Esophagus squamous epithelium (tissue), 5 donors: Measurements from ENCODE around the gene FBXW11. TPM values are rescaled to one million over a fixed set of nuclear protein-coding genes. Genes with fewer than 3 reads are reported as not detected.
"Not testable (repeated sequence)": the region's sequence is repeated elsewhere in the genome, so short reads cannot be mapped to it uniquely, and the experiment has no call there.

Experiments used
- DNase-seq: peaks from one replicate; lab custom pipeline; 2025; lab: John Stamatoyannopoulos, UW
- H3K27ac ChIP-seq, 4 donors: fragments of 200-600 bp; sonication (generic); one replicate each; pipeline ENCODE4 v1.5.1; 2016 to 2019; ENCODE audit warnings: mild to moderate bottlenecking in 1 of 4
- H3K27me3 ChIP-seq, 4 donors: fragments of 200-600 bp; sonication (generic); 1 replicate in 3 of 4; 2 replicates in 1 of 4; pipeline versions ENCODE4 v1.5.1 to v1.6.0; 2017 to 2021; ENCODE audit warnings: antibody characterized with exemption in 1 of 4
- H3K36me3 ChIP-seq, 3 donors: fragments of 200-600 bp; sonication (generic); one replicate each; pipeline ENCODE4 v1.5.1; 2016 to 2019
- H3K4me1 ChIP-seq, 3 donors: fragments of 200-600 bp; sonication (generic); one replicate each; pipeline ENCODE4 v1.5.1; 2017 to 2019
- H3K4me3 ChIP-seq, 4 donors: fragments of 200-600 bp; sonication (generic); 1 replicate in 3 of 4; 2 replicates in 1 of 4; pipeline ENCODE4 v1.5.1; 2016 to 2019; ENCODE audit warnings: mild to moderate bottlenecking in 2 of 4, moderate library complexity in 1 of 4
- H3K9me3 ChIP-seq, 3 donors: fragments of 200-600 bp; sonication (generic); one replicate each; pipeline ENCODE4 v1.5.1; 2016 to 2019
- POLR2A ChIP-seq, 4 donors: fragments of 450-650 bp; IDR thresholded peaks; one replicate each; pipeline ENCODE4 v1.6.1; 2017; ENCODE audit warnings: antibody characterized with exemption in 4 of 4, mild to moderate bottlenecking in 4 of 4, moderate library complexity in 3 of 4
- WGBS, 2 donors: methylation state at CpG; one replicate each; pipeline ENCODE4 v1.1.5; 2018; 5-methylcytosine and 5-hydroxymethylcytosine counted together
- intact Hi-C: fragments of 100-400 bp; cut with DNase I; formaldehyde crosslinking; loops from one replicate; pipeline ENCODE4 v1.15.0; 2022
- total RNA-seq, 4 donors: library from RNA; depleted of rRNA; stranded (reverse); fragments of >200 nt; gene quantifications; one replicate each; pipeline ENCODE4 v1.1.0, GENCODE V29; 2016
- TF ChIP-seq, protein P1 (sequence below), 6 experiments: fragments of 450-650 bp in 4 of 6; fragments of 200-600 bp in 2 of 6; sonication (generic) in 2 of 6; IDR thresholded peaks; one replicate each; pipeline ENCODE4 v1.5.1; 2016 to 2019; ENCODE audit warnings: antibody characterized with exemption in 6 of 6, mild to moderate bottlenecking in 4 of 6, moderate library complexity in 4 of 6
- donor health status: DM: yes; HTN: yes; CAD: no.

Gene FBXW11
- total RNA-seq, 4 donors from 2014 or later: 43.5 to 63.2 (median 49.0) TPM

DNA sequence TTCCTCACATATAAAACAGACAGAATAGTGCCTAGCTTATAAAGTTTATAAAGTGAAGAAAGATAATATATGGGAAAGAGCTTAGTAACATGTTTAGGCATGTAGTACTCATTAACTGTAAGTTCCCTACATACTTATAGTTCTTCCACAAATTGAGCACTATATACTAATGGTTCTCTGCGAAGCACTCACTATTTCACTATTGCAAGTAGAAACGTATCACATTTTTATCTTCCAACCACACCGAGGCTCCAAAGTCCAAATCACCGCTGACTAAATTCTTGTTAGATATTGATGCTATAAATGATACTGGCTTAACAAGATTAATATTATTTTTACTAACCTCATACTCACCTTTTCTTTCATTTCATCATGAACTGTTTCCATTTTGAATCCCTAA lies 61.0 kb downstream of the FBXW11 start:
- Histone ChIP-seq H3K4me1 (peaks cover 0 to 29% (median 17%) of the 10 kb centered on the region in 3 donors), H3K4me3 (no peak overlapping the region), H3K27ac (peak overlapping the region in 2 of 4 donors; percentile 21 to 33), H3K36me3 (no peaks in the 10 kb centered on the region), H3K27me3 (no peaks in the 10 kb centered on the region), H3K9me3 (no peaks in the 10 kb centered on the region)
- no peak for TF ChIP-seq POLR2A (IDR thresholded peaks at IDR 0.05)
- TF ChIP-seq, protein P1, sequence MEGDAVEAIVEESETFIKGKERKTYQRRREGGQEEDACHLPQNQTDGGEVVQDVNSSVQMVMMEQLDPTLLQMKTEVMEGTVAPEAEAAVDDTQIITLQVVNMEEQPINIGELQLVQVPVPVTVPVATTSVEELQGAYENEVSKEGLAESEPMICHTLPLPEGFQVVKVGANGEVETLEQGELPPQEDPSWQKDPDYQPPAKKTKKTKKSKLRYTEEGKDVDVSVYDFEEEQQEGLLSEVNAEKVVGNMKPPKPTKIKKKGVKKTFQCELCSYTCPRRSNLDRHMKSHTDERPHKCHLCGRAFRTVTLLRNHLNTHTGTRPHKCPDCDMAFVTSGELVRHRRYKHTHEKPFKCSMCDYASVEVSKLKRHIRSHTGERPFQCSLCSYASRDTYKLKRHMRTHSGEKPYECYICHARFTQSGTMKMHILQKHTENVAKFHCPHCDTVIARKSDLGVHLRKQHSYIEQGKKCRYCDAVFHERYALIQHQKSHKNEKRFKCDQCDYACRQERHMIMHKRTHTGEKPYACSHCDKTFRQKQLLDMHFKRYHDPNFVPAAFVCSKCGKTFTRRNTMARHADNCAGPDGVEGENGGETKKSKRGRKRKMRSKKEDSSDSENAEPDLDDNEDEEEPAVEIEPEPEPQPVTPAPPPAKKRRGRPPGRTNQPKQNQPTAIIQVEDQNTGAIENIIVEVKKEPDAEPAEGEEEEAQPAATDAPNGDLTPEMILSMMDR (IDR thresholded peaks at IDR 0.05): no peak
- intact Hi-C loops: no loop called here
- 40 to 61% methylated on average over 4 of the region's 4 CpGs for WGBS, 2 donors
- DNase-seq: no peak

DNA sequence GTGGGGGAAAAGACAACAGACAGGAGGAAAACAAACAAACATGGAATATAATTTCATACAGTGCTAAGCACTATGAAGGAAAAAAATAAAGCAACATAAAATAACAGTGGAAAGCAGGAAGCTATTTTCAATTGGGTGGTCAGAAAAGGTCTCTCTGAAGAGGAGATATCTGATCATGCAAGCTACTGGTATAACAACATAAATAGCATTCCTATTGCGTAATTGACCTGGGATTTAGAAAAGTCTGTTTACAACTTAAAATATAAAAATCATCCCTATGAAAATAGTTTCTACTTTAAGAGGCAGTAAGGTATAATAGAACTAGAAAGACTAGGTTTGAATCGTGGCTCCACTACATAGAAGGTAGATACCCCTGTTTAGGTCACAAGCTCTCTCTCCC lies 61.4 kb downstream of the FBXW11 start:
- H3K36me3 ChIP-seq: no peaks in the 10 kb centered on the region
- TF ChIP-seq, protein P1 (IDR thresholded peaks at IDR 0.05): no peak
- no peak for TF ChIP-seq POLR2A (IDR thresholded peaks at IDR 0.05)
- H3K9me3 ChIP-seq: no peaks in the 10 kb centered on the region
- 50 to 52% methylated on average over 2 of the region's 2 CpGs for WGBS, 2 donors
- H3K4me1 ChIP-seq: peaks cover 0 to 33% (median 18%) of the 10 kb centered on the region in 3 donors
- intact Hi-C loops: no loop called here
- no peak for DNase-seq
- peak overlapping the region in 2 of 4 donors; percentile 21 to 33 for H3K27ac ChIP-seq
- no peak overlapping the region for H3K4me3 ChIP-seq
- H3K27me3 ChIP-seq: no peaks in the 10 kb centered on the region

DNA sequence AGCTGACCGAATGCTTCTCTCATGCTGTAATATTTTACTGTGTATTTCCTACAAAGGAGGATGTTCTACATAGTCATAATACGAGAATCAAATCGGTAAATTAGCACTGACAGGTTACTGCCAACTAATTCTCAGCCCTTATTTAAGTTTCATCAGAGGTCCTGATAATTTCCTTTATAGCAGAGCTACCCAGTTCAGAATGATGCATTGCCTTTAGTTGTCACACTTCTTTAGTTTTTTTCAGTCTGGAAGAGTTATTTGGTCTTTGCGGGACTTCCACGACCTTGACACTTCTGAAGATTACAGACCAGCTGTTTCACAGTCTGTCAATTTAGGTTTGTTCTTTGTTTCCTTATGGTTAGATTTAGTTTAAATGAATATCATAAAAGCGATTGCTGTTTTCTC lies 64.3 kb downstream of the FBXW11 start:
- DNase-seq, H3K27me3 ChIP-seq, H3K9me3 ChIP-seq, H3K4me3 ChIP-seq, intact Hi-C loops, H3K36me3 ChIP-seq, H3K27ac ChIP-seq: not testable (repeated sequence)
- H3K4me1 ChIP-seq: peaks cover 0 to 38% (median 20%) of the 10 kb centered on the region in 3 donors
- WGBS, 2 donors: 57 to 88% methylated on average over 2 to 3 of the region's 6 CpGs

DNA sequence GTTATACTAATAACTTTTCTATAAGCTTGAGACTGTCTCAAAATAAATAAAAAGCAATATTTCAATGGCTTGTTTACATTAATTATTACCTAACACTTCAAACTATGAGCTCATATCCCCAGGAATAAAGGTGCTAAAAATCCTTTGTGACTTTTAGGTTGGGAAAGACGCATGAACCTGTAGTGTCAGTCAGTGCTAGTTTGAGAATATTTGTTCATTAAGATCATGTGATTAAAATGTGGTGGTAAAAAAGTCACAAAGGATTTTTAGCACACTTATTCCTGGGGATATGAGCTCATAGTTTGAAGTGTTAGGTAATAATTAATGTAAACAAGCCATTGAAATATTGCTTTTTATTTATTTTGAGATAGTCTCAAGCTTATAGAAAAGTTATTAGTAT lies 64.8 kb downstream of the FBXW11 start:
- DNase-seq, H3K36me3 ChIP-seq, H3K27ac ChIP-seq, H3K27me3 ChIP-seq, H3K4me3 ChIP-seq, H3K9me3 ChIP-seq, intact Hi-C loops: not testable (repeated sequence)
- 48 to 54% methylated on average over 1 of the region's 1 CpG for WGBS, 2 donors
- H3K4me1 ChIP-seq: peaks cover 0 to 38% (median 20%) of the 10 kb centered on the region in 3 donors

DNA sequence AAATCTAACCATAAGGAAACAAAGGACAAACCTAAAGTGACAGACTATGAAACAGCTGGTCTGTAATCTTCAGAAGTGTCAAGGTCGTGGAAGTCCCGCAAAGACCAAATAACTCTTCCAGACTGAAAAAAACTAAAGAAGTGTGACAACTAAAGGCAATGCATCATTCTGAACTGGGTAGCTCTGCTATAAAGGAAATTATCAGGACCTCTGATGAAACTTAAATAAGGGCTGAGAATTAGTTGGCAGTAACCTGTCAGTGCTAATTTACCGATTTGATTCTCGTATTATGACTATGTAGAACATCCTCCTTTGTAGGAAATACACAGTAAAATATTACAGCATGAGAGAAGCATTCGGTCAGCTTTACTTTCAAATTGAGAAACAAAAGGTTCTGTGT lies 65.2 kb downstream of the FBXW11 start:
- DNase-seq, intact Hi-C loops, H3K36me3 ChIP-seq, H3K4me3 ChIP-seq, H3K9me3 ChIP-seq, H3K27ac ChIP-seq, H3K27me3 ChIP-seq: not testable (repeated sequence)
- WGBS, 2 donors: 56 to 81% methylated on average over 3 of the region's 5 CpGs
- peaks cover 0 to 38% (median 20%) of the 10 kb centered on the region in 3 donors for H3K4me1 ChIP-seq

DNA sequence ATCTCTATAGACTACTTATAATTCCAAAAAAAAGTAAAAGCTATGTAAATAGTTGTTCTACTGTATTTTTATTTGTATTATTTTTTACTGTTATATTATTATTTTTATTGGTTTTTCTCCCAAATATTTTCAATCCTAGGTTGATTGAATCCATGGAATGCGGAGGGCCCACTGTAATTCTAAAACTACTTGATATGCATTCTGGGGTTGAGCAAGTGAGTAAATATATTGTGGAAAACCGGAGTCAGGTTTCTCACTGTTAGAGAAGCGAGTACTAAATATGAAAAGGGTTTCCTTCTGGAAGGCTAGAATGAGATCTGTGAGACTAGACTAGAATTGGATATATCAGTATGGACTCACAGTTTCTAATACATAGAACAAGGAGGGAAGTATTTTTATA lies 66.5 kb downstream of the FBXW11 start:
- Histone ChIP-seq H3K9me3 (peaks cover 0 to 3% (median 2%) of the 10 kb centered on the region in 3 donors), H3K36me3 (no peaks in the 10 kb centered on the region), H3K4me3 (no peak overlapping the region), H3K4me1 (peaks cover 0 to 25% (median 12%) of the 10 kb centered on the region in 3 donors), H3K27me3 (no peaks in the 10 kb centered on the region), H3K27ac (peak overlapping the region in 2 of 4 donors; percentile 7 to 37)
- DNase-seq: no peak
- intact Hi-C loops: no loop called here
- TF ChIP-seq, protein P1 (IDR thresholded peaks at IDR 0.05): no peak
- no peak for TF ChIP-seq POLR2A (IDR thresholded peaks at IDR 0.05)
- 85 to 89% methylated on average over 3 of the region's 3 CpGs for WGBS, 2 donors

DNA sequence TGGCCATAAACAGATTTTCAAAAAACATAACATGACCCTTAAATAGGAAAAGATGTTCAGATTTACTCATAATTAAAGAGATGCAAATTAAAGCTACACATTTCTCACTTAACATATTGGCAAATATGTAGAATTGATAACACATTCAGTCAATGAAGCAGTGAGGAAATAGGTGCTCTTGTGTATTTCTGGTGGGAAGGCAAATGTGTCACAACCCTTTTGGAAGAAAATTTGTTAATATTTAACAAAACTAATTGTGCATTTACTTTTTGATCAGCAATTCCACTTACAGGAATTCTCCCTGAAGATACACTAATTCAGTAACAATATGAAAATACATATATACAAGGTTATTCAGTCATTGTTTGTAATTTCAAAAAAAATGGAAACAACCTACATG lies 68.1 kb downstream of the FBXW11 start:
- DNase-seq: no peak
- Histone ChIP-seq H3K36me3 (no peaks in the 10 kb centered on the region), H3K9me3 (peaks cover 0 to 13% (median 3%) of the 10 kb centered on the region in 3 donors), H3K4me1 (peaks cover 0 to 18% (median 8%) of the 10 kb centered on the region in 3 donors), H3K4me3 (no peak overlapping the region), H3K27ac (no peak overlapping the region), H3K27me3 (no peaks in the 10 kb centered on the region)
- intact Hi-C loops: no loop called here
- no peak for TF ChIP-seq POLR2A (IDR thresholded peaks at IDR 0.05)
- TF ChIP-seq, protein P1 (IDR thresholded peaks at IDR 0.05): no peak
